ENCODE results near the gene UBXN2A. TPM values are rescaled to one million over a fixed set of nuclear protein-coding genes. Genes with fewer than 3 reads are reported as not detected.

Gene UBXN2A
- total and polyA plus RNA-seq, 2 of the 8 experiments (the other 6 are each of a cell fraction or from before 2014, with no cell fraction given): 3.6 to 20.4 TPM

GRCh38 chr2:23904692-23905091 lies 35.6 kb upstream of the UBXN2A start:
- H3K9ac ChIP-seq (replicated peaks in 1 of 4; ENCODE audit: extremely low read depth in 1 of 4, low read depth in 3 of 4, low read length in 3 of 4): no peak overlapping the region
- H3K4me3 ChIP-seq (ENCODE audit: extremely low read depth in 1 of 4, insufficient read depth in 2 of 4, low read depth in 3 of 4, low read length in 4 of 4): no peak overlapping the region
- H3K23me2 ChIP-seq (ENCODE audit: low read depth, low read length): no peaks in the 10 kb centered on the region
- H3K36me3 ChIP-seq (ENCODE audit: control insufficient read depth in 2 of 4, insufficient read depth in 4 of 4, low read length in 3 of 4): no peaks in the 10 kb centered on the region
- no peak overlapping the region for H3K14ac ChIP-seq (ENCODE audit: insufficient read length)
- 90% methylated on average over 2 of the region's 2 CpGs; no CpG with 5 or more reads in 1 of the 2 experiments for WGBS, 2 experiments (ENCODE audit: extremely low coverage in 1 of 2, insufficient coverage in 1 of 2, insufficient read length in 1 of 2, insufficient replicate concordance in 2 of 2, low coverage in 1 of 2, low lambda C conversion rate in 2 of 2, missing lambda C conversion rate in 1 of 2)
- no peak overlapping the region for H3K23ac ChIP-seq (ENCODE audit: insufficient read length)
- H2BK5ac ChIP-seq (ENCODE audit: low read depth, low read length): no peak overlapping the region
- no peaks in the 10 kb centered on the region for H3K79me1 ChIP-seq (ENCODE audit: low read depth, low read length)
- H2BK12ac ChIP-seq (ENCODE audit: low read depth, low read length): no peak overlapping the region
- H4K20me1 ChIP-seq (replicated peaks in 1 of 2; ENCODE audit: control insufficient read depth in 1 of 2, insufficient read depth in 2 of 2, low read length in 2 of 2): no peaks in the 10 kb centered on the region
- H2BK20ac ChIP-seq (ENCODE audit: low read length): no peak overlapping the region
- H2BK120ac ChIP-seq (replicated peaks; ENCODE audit: low read depth, low read length): no peak overlapping the region
- FAIRE-seq (no peak), DNase-seq (ENCODE audit: low read depth in 1 of 2, low spot score in 2 of 2) (no peak)
- CTCF ChIA-PET (ENCODE audit: partially characterized antibody): interaction anchor here (0.8 kb wide), 1 partner anchor 22 kb away, joined by 3 read pairs; the partner anchor contains the start of gene ATAD2B
- no peak overlapping the region for H3K18ac ChIP-seq (ENCODE audit: extremely low read depth, low read length)
- H2AK5ac ChIP-seq (ENCODE audit: low read depth, low read length): no peak overlapping the region
- H3K9me3 ChIP-seq (ENCODE audit: insufficient read depth in 2 of 2, low read depth in 1 of 2, low read length in 1 of 2): no peaks in the 10 kb centered on the region
- H3K4me1 ChIP-seq (replicated peaks in 1 of 4; ENCODE audit: control insufficient read depth in 3 of 4, insufficient read depth in 4 of 4, low read length in 3 of 4): no peaks in the 10 kb centered on the region
- H2AFZ ChIP-seq (ENCODE audit: low read length): no peak overlapping the region
- H4K91ac ChIP-seq (replicated peaks; ENCODE audit: insufficient read length, low read length): no peak overlapping the region
- no peak overlapping the region for H3K4me2 ChIP-seq (ENCODE audit: insufficient read depth in 1 of 2, low read depth in 2 of 2, low read length in 2 of 2)
- no peak overlapping the region for H2BK15ac ChIP-seq (ENCODE audit: low read length)
- H3K56ac ChIP-seq (replicated peaks; ENCODE audit: insufficient read length, low read depth, low read length): no peak overlapping the region
- H4K5ac ChIP-seq (ENCODE audit: insufficient read length, low read depth, low read length): no peak overlapping the region
- H3K4ac ChIP-seq (replicated peaks; ENCODE audit: insufficient read length, low read depth, low read length): no peak overlapping the region
- no peak overlapping the region for H4K8ac ChIP-seq (ENCODE audit: extremely low read depth, insufficient read depth, low read length)
- no peak overlapping the region for H3K27ac ChIP-seq (ENCODE audit: low read depth, low read length)
- no peaks in the 10 kb centered on the region for H3K27me3 ChIP-seq (replicated peaks in 1 of 4; ENCODE audit: control insufficient read depth in 3 of 4, extremely low read depth in 1 of 4, insufficient read depth in 3 of 4, low read length in 3 of 4)
- H3K79me2 ChIP-seq (ENCODE audit: control insufficient read depth in 1 of 2, insufficient read depth in 2 of 2, low read length in 2 of 2): peaks cover 0 to 60% of the 10 kb centered on the region in 2 experiments; a peak in 3 of 4 replicates
- POLR2A ChIA-PET (ENCODE audit: partially characterized antibody): interaction anchor here (0.5 kb wide), 1 partner anchor 48 kb away, joined by 3 read pairs; no protein-coding TSS in a partner anchor
- TF ChIP-seq JUND (IDR thresholded peaks at IDR 0.05; ENCODE audit: low read length) (no peak), ZNF274 (IDR thresholded peaks at IDR 0.05; ENCODE audit: borderline replicate concordance, extremely low read depth, low read length) (no peak), RFX5 (IDR thresholded peaks at IDR 0.05; ENCODE audit: borderline replicate concordance, low read depth, low read length) (no peak), HDAC6 (IDR thresholded peaks at IDR 0.05; ENCODE audit: low read depth, low read length) (no peak), ASH2L (IDR thresholded peaks at IDR 0.05; ENCODE audit: low read length) (no peak), CBX5 (IDR thresholded peaks at IDR 0.05; ENCODE audit: low read depth, low read length) (no peak), KDM4A (IDR thresholded peaks at IDR 0.05; ENCODE audit: low read depth, low read length, severe bottlenecking) (no peak), CHD2 (IDR thresholded peaks at IDR 0.05; ENCODE audit: low read length) (no peak), TCF12 (IDR thresholded peaks at IDR 0.05; ENCODE audit: low read depth, low read length) (no peak), SRF (IDR thresholded peaks at IDR 0.05; ENCODE audit: low read depth, low read length) (no peak), BCL11A (IDR thresholded peaks at IDR 0.05; ENCODE audit: low read depth in 2 of 2, low read length in 2 of 2) (no peak), CBX8 (IDR thresholded peaks at IDR 0.05; ENCODE audit: borderline replicate concordance, low read depth, low read length) (no peak), TEAD4 (IDR thresholded peaks at IDR 0.05; ENCODE audit: low read depth, low read length) (no peak)
- TF ChIP-seq, protein P1, sequence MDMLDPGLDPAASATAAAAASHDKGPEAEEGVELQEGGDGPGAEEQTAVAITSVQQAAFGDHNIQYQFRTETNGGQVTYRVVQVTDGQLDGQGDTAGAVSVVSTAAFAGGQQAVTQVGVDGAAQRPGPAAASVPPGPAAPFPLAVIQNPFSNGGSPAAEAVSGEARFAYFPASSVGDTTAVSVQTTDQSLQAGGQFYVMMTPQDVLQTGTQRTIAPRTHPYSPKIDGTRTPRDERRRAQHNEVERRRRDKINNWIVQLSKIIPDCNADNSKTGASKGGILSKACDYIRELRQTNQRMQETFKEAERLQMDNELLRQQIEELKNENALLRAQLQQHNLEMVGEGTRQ (IDR thresholded peaks at IDR 0.05; ENCODE audit: low read length): no peak

Data from H1 (cell line).